ENCODE results near the gene CCL28. TPM values are rescaled to one million over a fixed set of nuclear protein-coding genes. Genes with fewer than 3 reads are reported as not detected.
"Not testable (repeated sequence)": the region's sequence is repeated elsewhere in the genome, so short reads cannot be mapped to it uniquely, and the experiment has no call there.

Gene CCL28
- total and polyA plus RNA-seq, 3 experiments from 2014 or later: 7.5 to 8.6 (median 8.4) TPM

- no peak overlapping the region for H3K27ac ChIP-seq (ENCODE audit: low read depth, low read length)
- no peak for DNase-seq
- no peaks in the 10 kb centered on the region for H3K9me3 ChIP-seq (ENCODE audit: low read length)
- Mint-ChIP-seq H3K9me3 (peaks cover 0 to 16% (median 4%) of the 10 kb centered on the region in 5 donors), H3K36me3 (peaks cover 17 to 56% (median 24%) of the 10 kb centered on the region in 3 donors), H3K4me1 (no peaks in the 10 kb centered on the region), H3K27ac (no peak overlapping the region), H3K4me3 (no peak overlapping the region), H3K27me3 (peaks cover 0 to 4% of the 10 kb centered on the region in 2 donors)
- H3K4me1 ChIP-seq (ENCODE audit: insufficient read depth, low read length): no peaks in the 10 kb centered on the region
- H3K36me3 ChIP-seq (ENCODE audit: insufficient read depth, low read length): no peaks in the 10 kb centered on the region
- no peak overlapping the region for H3K4me3 ChIP-seq (ENCODE audit: low read length)
- POLR2A ChIA-PET: no interaction called here
- H3K27me3 ChIP-seq (ENCODE audit: insufficient read depth, low read length, poor library complexity, severe bottlenecking): no peaks in the 10 kb centered on the region
- CTCF ChIA-PET: interaction anchor here (1.6 kb wide), 1 partner anchor 18 kb away, joined by 4 read pairs; no protein-coding TSS in a partner anchor
These were observed 40.4 kb downstream of the CCL28 start for GRCh38 chr5:43371821-43372220.

GRCh38 chr5:43370352-43370751 is 41.8 kb downstream of the CCL28 start:
- peaks cover 8 to 54% (median 13%) of the 10 kb centered on the region in 3 donors for H3K36me3 Mint-ChIP-seq
- ChIA-PET POLR2A (no interaction called here), CTCF (no interaction called here)
- H3K27ac ChIP-seq (ENCODE audit: low read depth, low read length): no peak overlapping the region
- no peak overlapping the region for H3K27ac Mint-ChIP-seq
- H3K36me3 ChIP-seq (ENCODE audit: insufficient read depth, low read length): no peaks in the 10 kb centered on the region
- no peaks in the 10 kb centered on the region for H3K4me1 ChIP-seq (ENCODE audit: insufficient read depth, low read length)
- no peaks in the 10 kb centered on the region for H3K4me1 Mint-ChIP-seq
- H3K9me3 Mint-ChIP-seq: peaks cover 0 to 26% (median 6%) of the 10 kb centered on the region in 5 donors
- no peak for DNase-seq
- H3K4me3 Mint-ChIP-seq: no peak overlapping the region
- peaks cover 0 to 4% of the 10 kb centered on the region in 2 donors for H3K27me3 Mint-ChIP-seq
- H3K27me3 ChIP-seq (ENCODE audit: insufficient read depth, low read length, poor library complexity, severe bottlenecking): no peaks in the 10 kb centered on the region
- H3K4me3 ChIP-seq (ENCODE audit: low read length): no peak overlapping the region
- no peaks in the 10 kb centered on the region for H3K9me3 ChIP-seq (ENCODE audit: low read length)

- CTCF ChIA-PET: no interaction called here
- Histone ChIP-seq H3K27me3 (ENCODE audit: insufficient read depth, low read length, poor library complexity, severe bottlenecking) (no peaks in the 10 kb centered on the region), H3K27ac (ENCODE audit: low read depth, low read length) (no peak overlapping the region), H3K36me3 (ENCODE audit: insufficient read depth, low read length) (no peaks in the 10 kb centered on the region), H3K4me3 (ENCODE audit: low read length) (no peak overlapping the region), H3K9me3 (ENCODE audit: low read length) (no peaks in the 10 kb centered on the region), H3K4me1 (ENCODE audit: insufficient read depth, low read length) (no peaks in the 10 kb centered on the region)
- H3K4me3 Mint-ChIP-seq: no peak overlapping the region
- no peaks in the 10 kb centered on the region for H3K4me1 Mint-ChIP-seq
- peaks cover 8 to 57% (median 13%) of the 10 kb centered on the region in 3 donors for H3K36me3 Mint-ChIP-seq
- H3K27ac Mint-ChIP-seq: no peak overlapping the region
- peaks cover 0 to 28% (median 6%) of the 10 kb centered on the region in 5 donors for H3K9me3 Mint-ChIP-seq
- peaks cover 0 to 4% of the 10 kb centered on the region in 2 donors for H3K27me3 Mint-ChIP-seq
- POLR2A ChIA-PET: no interaction called here
- no peak for DNase-seq
These were observed 42.5 kb downstream of the CCL28 start for GRCh38 chr5:43369651-43370050.

- no peak overlapping the region for H3K4me3 ChIP-seq (ENCODE audit: low read length)
- Mint-ChIP-seq H3K27ac (no peak overlapping the region), H3K9me3 (peaks cover under 1 to 28% (median 6%) of the 10 kb centered on the region in 5 donors), H3K36me3 (peaks cover 5 to 53% (median 7%) of the 10 kb centered on the region in 3 donors), H3K4me3 (no peak overlapping the region), H3K4me1 (no peaks in the 10 kb centered on the region), H3K27me3 (peaks cover 0 to 4% of the 10 kb centered on the region in 2 donors)
- CTCF ChIA-PET: no interaction called here
- no peak for DNase-seq
- H3K4me1 ChIP-seq (ENCODE audit: insufficient read depth, low read length): no peaks in the 10 kb centered on the region
- POLR2A ChIA-PET: no interaction called here
- H3K36me3 ChIP-seq (ENCODE audit: insufficient read depth, low read length): no peaks in the 10 kb centered on the region
- H3K27me3 ChIP-seq (ENCODE audit: insufficient read depth, low read length, poor library complexity, severe bottlenecking): no peaks in the 10 kb centered on the region
- H3K27ac ChIP-seq (ENCODE audit: low read depth, low read length): no peak overlapping the region
- no peaks in the 10 kb centered on the region for H3K9me3 ChIP-seq (ENCODE audit: low read length)
These were observed 44.1 kb downstream of the CCL28 start for GRCh38 chr5:43367909-43368669.

- H3K9me3 Mint-ChIP-seq: peaks cover 3 to 28% (median 6%) of the 10 kb centered on the region in 5 donors
- H3K36me3 ChIP-seq (ENCODE audit: insufficient read depth, low read length): no peaks in the 10 kb centered on the region
- no peak overlapping the region for H3K27ac Mint-ChIP-seq
- H3K27me3 Mint-ChIP-seq: peaks cover 0 to 4% of the 10 kb centered on the region in 2 donors
- peaks cover 5 to 53% (median 5%) of the 10 kb centered on the region in 3 donors for H3K36me3 Mint-ChIP-seq
- no peaks in the 10 kb centered on the region for H3K4me1 Mint-ChIP-seq
- no peak overlapping the region for H3K4me3 ChIP-seq (ENCODE audit: low read length)
- no peaks in the 10 kb centered on the region for H3K9me3 ChIP-seq (ENCODE audit: low read length)
- ChIA-PET CTCF (no interaction called here), POLR2A (no interaction called here)
- no peaks in the 10 kb centered on the region for H3K4me1 ChIP-seq (ENCODE audit: insufficient read depth, low read length)
- no peak overlapping the region for H3K27ac ChIP-seq (ENCODE audit: low read depth, low read length)
- H3K4me3 Mint-ChIP-seq: no peak overlapping the region
- no peak for DNase-seq
- no peaks in the 10 kb centered on the region for H3K27me3 ChIP-seq (ENCODE audit: insufficient read depth, low read length, poor library complexity, severe bottlenecking)
These were observed 44.7 kb downstream of the CCL28 start for GRCh38 chr5:43367453-43367852.

- H3K9me3 ChIP-seq (ENCODE audit: low read length); H3K27ac ChIP-seq (ENCODE audit: low read depth, low read length); DNase-seq; H3K4me1 ChIP-seq (ENCODE audit: insufficient read depth, low read length); H3K4me1 Mint-ChIP-seq; H3K27me3 ChIP-seq (ENCODE audit: insufficient read depth, low read length, poor library complexity, severe bottlenecking); H3K4me3 ChIP-seq (ENCODE audit: low read length); POLR2A ChIA-PET; H3K27ac Mint-ChIP-seq; H3K36me3 ChIP-seq (ENCODE audit: insufficient read depth, low read length); CTCF ChIA-PET; H3K27me3 Mint-ChIP-seq; H3K4me3 Mint-ChIP-seq: not testable (repeated sequence)
- peaks cover 5 to 48% (median 5%) of the 10 kb centered on the region in 3 donors for H3K36me3 Mint-ChIP-seq
- peaks cover 3 to 29% (median 6%) of the 10 kb centered on the region in 5 donors for H3K9me3 Mint-ChIP-seq
These were observed 45.4 kb downstream of the CCL28 start for GRCh38 chr5:43366680-43367246.

- DNase-seq; POLR2A ChIA-PET; H3K27ac Mint-ChIP-seq; H3K4me1 ChIP-seq (ENCODE audit: insufficient read depth, low read length); H3K4me3 ChIP-seq (ENCODE audit: low read length); H3K27ac ChIP-seq (ENCODE audit: low read depth, low read length); H3K27me3 Mint-ChIP-seq; CTCF ChIA-PET; H3K36me3 ChIP-seq (ENCODE audit: insufficient read depth, low read length); H3K27me3 ChIP-seq (ENCODE audit: insufficient read depth, low read length, poor library complexity, severe bottlenecking); H3K4me3 Mint-ChIP-seq; H3K4me1 Mint-ChIP-seq; H3K9me3 ChIP-seq (ENCODE audit: low read length): not testable (repeated sequence)
- Mint-ChIP-seq H3K36me3 (peaks cover 1 to 45% (median 1%) of the 10 kb centered on the region in 3 donors), H3K9me3 (peaks cover 5 to 44% (median 21%) of the 10 kb centered on the region in 5 donors)
These were observed 47.0 kb downstream of the CCL28 start for GRCh38 chr5:43365155-43365554.

GRCh38 chr5:43363445-43364152 is 48.6 kb downstream of the CCL28 start:
- H3K4me1 Mint-ChIP-seq: no peaks in the 10 kb centered on the region
- no peak overlapping the region for H3K27ac Mint-ChIP-seq
- POLR2A ChIA-PET: no interaction called here
- H3K27me3 Mint-ChIP-seq: peaks cover 0 to 4% of the 10 kb centered on the region in 2 donors
- peaks cover 0 to 45% (median 0%) of the 10 kb centered on the region in 3 donors for H3K36me3 Mint-ChIP-seq
- Histone ChIP-seq H3K9me3 (ENCODE audit: low read length) (no peaks in the 10 kb centered on the region), H3K4me1 (ENCODE audit: insufficient read depth, low read length) (no peaks in the 10 kb centered on the region), H3K4me3 (ENCODE audit: low read length) (no peak overlapping the region), H3K27me3 (ENCODE audit: insufficient read depth, low read length, poor library complexity, severe bottlenecking) (no peaks in the 10 kb centered on the region), H3K27ac (ENCODE audit: low read depth, low read length) (no peak overlapping the region), H3K36me3 (ENCODE audit: insufficient read depth, low read length) (no peaks in the 10 kb centered on the region)
- H3K4me3 Mint-ChIP-seq: no peak overlapping the region
- CTCF ChIA-PET: no interaction called here
- no peak for DNase-seq
- H3K9me3 Mint-ChIP-seq: peaks cover 8 to 51% (median 33%) of the 10 kb centered on the region in 5 donors

Measured in CD8-positive, alpha-beta memory T cell (primary cell).